GM19043 (cell line): Measurements from ENCODE around the gene SH3BP5.
A peak's percentile ranks its signal among the peaks of the same experiment; 100 is the strongest.

Experiments
- ATAC-seq: cut with Tn5 transposase; IDR thresholded peaks from one replicate; pipeline ENCODE4 v1.9.1; 2021; ENCODE audit warnings: low read depth; ENCODE audit not compliant: unreplicated experiment

Gene SH3BP5

DNA sequence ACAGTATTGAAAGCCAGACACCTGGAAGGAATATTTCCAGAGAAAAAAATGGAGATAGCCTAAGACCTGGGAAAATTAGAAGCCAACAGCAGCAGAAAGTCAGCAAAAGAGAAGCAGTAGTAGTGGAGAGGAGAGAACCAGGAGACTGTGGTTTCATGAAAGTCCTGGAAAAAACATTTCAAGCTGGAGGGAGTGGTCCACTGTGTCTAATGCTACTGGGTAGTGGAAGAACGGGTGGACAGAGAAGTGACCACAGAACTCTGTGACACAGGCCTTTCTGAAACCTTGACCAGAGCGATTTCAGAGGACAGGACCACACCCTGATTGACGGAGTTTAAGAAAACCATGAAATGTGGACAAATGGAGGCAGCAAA is 15.3 kb upstream of the SH3BP5 start:
- no peak for ATAC-seq

- no peak for ATAC-seq
Measured at GRCh38 chr3:15347063-15347736, 14.8 kb upstream of the SH3BP5 start.

DNA sequence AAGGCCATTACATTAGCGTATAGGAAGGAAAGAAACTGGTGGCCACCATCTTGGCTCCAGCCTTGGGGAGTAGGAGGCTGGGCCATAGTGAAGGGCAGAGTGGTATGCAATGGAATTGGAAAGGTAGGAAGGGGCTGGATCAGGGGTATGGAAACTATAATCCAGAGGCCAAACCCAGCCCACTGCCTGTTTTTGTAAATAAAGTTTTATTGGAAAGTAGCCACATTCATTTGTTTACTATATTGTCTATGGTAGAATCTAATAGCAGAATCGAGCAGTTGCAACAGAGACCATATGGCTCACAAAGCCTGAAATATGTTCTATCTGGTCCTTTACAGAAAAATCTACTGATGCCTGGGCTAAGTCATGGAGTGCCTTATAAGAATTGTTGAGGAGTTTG is 14.1 kb upstream of the SH3BP5 start:
- no peak for ATAC-seq

DNA sequence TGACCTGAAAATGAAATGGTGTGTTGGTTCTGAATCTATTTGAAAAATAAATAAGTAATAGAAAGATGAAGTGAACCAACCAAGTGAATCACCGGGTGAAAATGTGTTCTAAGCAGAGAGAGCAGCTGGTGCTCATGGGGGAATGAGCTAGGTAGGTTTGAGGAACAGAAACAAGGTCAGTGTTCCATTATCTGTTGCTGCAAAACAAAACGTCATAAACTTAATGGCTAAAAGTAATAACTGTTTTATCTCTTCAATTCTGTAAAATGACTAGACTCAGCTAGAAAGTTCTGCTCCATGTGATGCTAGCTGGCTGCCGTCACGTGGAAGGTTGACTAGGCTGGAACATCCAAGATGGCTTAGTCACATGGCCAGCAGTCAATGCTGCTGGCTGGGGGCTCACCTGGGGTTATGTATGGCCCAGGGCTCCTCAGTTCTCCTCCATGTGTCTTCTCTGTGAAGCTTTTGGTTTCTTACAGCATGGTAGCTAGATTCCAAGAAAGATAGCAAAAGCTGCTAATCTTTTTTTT is 13.3 kb upstream of the SH3BP5 start:
- ATAC-seq = peak; percentile 90

- peak; percentile 11 for ATAC-seq
Measured at GRCh38 chr3:15345066-15345607, 12.8 kb upstream of the SH3BP5 start.

GRCh38 chr3:15342945-15343344 is 10.6 kb upstream of the SH3BP5 start:
- no peak for ATAC-seq

- ATAC-seq = no peak
Measured at GRCh38 chr3:15342246-15342645, 9.9 kb upstream of the SH3BP5 start.

- ATAC-seq = no peak
Measured at GRCh38 chr3:15341030-15341726, 8.8 kb upstream of the SH3BP5 start.

DNA sequence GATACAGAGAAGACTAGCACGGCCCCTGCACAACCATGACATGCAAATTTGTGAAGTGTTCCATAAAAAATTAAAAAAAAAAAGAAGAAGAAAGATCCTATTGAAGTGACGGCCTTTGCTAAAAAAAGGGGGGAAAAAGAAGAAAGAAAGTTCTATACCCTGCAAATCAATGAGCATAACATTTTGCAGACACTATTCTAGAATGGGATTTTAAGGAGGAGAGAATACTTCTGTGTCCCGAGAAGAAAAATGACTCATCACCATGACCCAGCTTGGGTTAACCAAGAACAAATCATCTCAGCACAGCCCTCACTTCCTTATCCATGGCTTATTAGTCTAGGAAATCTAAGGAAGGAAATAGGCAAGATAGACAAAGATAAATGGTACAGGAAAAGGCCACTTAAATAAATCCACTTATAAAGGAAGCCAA is 7.4 kb upstream of the SH3BP5 start:
- no peak for ATAC-seq

GRCh38 chr3:15339001-15339400 is 6.6 kb upstream of the SH3BP5 start:
- ATAC-seq = no peak

- ATAC-seq = no peak
Measured at GRCh38 chr3:15337963-15338362, 5.6 kb upstream of the SH3BP5 start.

GRCh38 chr3:15336057-15336456 is 3.7 kb upstream of the SH3BP5 start:
- ATAC-seq = no peak

- ATAC-seq = no peak
Measured at GRCh38 chr3:15333956-15334263, 1.5 kb upstream of the SH3BP5 start.

GRCh38 chr3:15333099-15333955 is 941 bp upstream of the SH3BP5 start:
- ATAC-seq = no peak

- ATAC-seq = peak; percentile 20
Measured at GRCh38 chr3:15331606-15332404, 581 bp downstream of the SH3BP5 start.

DNA sequence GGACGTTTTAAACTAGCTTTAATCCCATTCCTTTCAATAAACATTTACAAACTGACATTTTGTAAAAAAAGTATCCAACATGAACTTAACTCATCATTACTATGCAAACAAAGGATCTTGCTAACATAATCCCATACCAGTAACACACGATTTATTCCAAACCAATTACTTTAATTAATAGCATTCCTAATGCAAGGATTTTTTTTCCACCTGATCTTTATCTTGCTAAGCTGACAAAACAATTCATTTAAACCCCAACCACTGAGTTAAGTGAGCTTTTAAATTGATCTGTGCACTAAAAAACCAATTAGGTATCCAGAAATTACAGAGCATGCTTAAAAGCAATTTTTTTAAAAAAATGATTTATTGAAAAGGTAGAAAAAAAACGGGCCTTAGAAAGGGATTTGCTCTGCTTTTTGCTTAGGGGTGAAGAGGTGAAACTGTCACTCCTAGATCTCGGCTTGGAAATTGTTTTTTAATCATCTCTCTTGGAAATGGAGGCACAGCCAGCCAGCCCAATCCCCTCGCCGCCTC is 1.2 kb downstream of the SH3BP5 start:
- no peak for ATAC-seq

GRCh38 chr3:15330031-15330596 is 2.3 kb downstream of the SH3BP5 start:
- ATAC-seq = no peak

DNA sequence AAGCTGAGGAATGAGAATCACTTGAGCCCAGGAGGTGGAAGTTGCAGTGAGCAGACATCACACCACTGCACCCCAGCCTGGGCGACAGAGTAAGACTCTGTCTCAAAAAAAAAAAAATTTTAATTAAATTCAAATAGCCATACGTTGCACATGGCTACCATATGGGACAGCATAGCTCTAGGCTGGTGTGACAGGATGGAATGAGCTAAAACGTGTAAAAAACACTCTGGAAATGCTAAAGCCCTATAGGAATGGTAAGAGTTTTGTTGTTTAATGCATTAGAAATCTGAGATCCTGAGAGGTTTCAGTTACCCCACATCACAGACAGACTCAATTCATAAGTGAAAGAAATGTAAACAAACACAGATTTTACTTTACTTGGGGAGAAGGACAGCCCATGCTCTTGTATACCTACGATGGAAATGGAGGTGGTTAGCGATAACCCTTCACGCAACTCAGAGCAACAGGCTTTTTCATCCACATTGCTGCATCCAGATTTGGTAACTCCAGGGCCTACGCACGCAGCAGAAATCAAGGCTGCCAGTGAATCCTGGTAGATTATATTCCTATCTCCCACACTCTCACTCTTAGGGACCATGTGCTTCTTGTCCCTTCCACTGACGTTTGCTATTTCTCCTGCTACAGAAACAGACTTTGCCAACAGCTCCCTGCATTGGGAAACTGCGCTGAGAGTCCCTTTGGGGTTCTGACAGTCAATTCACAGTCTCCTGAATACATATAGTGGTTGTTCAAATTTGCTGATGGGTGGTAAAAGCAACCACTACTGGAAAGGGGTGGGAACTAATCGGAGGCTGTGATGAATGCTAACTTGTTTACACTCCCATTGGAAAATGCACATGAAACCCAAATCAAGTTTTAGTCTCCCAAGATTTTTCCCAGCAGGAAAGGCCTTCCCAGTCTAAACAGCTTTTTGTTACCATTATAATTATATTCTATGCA is 3.1 kb downstream of the SH3BP5 start:
- no peak for ATAC-seq

- no peak for ATAC-seq
Measured at GRCh38 chr3:15327941-15328340, 4.4 kb downstream of the SH3BP5 start.
